IgD-negative memory B cell (primary cell): ENCODE measurements around the gene RAB4A. TPM values are rescaled to one million over a fixed set of nuclear protein-coding genes. Genes with fewer than 3 reads are reported as not detected.

Experiments
- H3K27ac Mint-ChIP-seq, 3 donors: one replicate each; pipeline ENCODE4 v1.8.0; 2020 to 2022; ENCODE audit warnings: mild to moderate bottlenecking in 3 of 3, mixed read lengths in 3 of 3, moderate library complexity in 1 of 3
- H3K27me3 Mint-ChIP-seq: one replicate; pipeline ENCODE4 v1.8.0; 2021; ENCODE audit warnings: mixed read lengths
- H3K36me3 Mint-ChIP-seq: one replicate; pipeline ENCODE4 v1.8.0; 2020; ENCODE audit warnings: mild to moderate bottlenecking, mixed read lengths
- H3K4me1 Mint-ChIP-seq, 3 donors: one replicate each; pipeline ENCODE4 v1.8.0; 2020 to 2022; ENCODE audit warnings: mixed read lengths in 3 of 3, mild to moderate bottlenecking in 1 of 3
- H3K4me3 Mint-ChIP-seq, 4 donors: one replicate each; pipeline ENCODE4 v1.8.0; 2020 to 2022; ENCODE audit warnings: mild to moderate bottlenecking in 4 of 4, mixed read lengths in 4 of 4, moderate library complexity in 3 of 4
- H3K9me3 Mint-ChIP-seq, 3 donors: one replicate each; pipeline ENCODE4 v1.8.0; 2020 to 2021; ENCODE audit warnings: mixed read lengths in 3 of 3, mild to moderate bottlenecking in 1 of 3
- polyA plus RNA-seq: library from polyadenylated mRNA; unstranded; fragments of 300-500 nt; fragmentation: Illumina TruSeq; gene quantifications from one replicate; pipeline ENCODE4 v1.2.3, GENCODE V29; 2021

RAB4A gene
- polyA plus RNA-seq, 1 donor from 2014 or later, result 37.8 TPM

DNA sequence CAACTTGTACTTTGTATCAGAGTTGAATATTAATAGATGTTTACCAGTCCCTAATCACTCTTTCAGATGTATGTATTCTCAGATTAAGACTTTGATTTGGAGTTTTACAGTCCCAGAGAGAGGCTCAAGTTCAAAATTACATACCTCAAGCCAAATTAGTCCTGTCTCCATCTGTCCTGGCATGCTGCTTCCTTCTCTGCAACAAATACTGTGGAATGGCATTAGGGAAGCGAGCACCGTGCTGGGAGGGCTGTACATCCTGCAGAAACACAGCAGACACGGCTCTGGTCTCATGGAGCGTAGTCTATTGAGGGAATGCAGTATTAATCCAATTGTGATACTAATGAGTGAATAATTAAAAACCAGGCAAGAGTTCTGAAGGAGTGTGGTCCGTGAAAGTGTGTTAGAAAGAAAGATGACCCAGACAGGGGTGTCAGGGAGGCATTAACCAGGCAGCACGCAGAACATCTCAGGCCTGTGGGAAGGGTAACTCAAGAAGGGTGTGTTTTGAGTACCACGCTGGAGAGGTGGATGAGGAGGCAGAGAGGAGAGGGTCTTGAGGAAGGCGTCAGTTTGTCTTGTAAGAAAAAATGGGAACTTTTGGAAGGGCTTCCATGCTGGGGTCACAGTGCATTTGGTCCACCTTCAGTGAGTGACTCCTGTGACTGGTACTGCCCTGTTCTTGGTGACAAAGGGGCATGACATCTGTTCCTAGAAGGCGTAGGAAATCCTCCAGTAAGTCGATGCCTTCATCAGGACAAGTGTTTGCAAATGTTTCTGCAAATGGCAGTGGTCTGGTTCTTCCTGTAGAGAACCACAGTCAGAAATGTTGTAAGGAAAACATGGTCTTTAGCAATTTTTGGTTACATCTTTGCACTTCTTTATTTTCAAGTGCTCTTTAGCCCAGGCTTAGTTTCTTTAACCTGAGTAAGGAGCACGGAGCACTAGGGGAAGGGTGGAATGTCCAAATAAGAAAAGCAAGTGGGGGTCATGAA, 1.6 kb downstream of the RAB4A start:
- peak overlapping the region; percentile 92 to 98 (median 96) for H3K4me3 Mint-ChIP-seq
- peaks cover 4% of the 10 kb centered on the region for H3K36me3 Mint-ChIP-seq
- H3K9me3 Mint-ChIP-seq, result no peaks in the 10 kb centered on the region
- peak overlapping the region; percentile 85 to 87 (median 86) for H3K27ac Mint-ChIP-seq
- H3K4me1 Mint-ChIP-seq, result peaks cover 23 to 28% (median 26%) of the 10 kb centered on the region in 3 donors
- no peaks in the 10 kb centered on the region for H3K27me3 Mint-ChIP-seq

DNA sequence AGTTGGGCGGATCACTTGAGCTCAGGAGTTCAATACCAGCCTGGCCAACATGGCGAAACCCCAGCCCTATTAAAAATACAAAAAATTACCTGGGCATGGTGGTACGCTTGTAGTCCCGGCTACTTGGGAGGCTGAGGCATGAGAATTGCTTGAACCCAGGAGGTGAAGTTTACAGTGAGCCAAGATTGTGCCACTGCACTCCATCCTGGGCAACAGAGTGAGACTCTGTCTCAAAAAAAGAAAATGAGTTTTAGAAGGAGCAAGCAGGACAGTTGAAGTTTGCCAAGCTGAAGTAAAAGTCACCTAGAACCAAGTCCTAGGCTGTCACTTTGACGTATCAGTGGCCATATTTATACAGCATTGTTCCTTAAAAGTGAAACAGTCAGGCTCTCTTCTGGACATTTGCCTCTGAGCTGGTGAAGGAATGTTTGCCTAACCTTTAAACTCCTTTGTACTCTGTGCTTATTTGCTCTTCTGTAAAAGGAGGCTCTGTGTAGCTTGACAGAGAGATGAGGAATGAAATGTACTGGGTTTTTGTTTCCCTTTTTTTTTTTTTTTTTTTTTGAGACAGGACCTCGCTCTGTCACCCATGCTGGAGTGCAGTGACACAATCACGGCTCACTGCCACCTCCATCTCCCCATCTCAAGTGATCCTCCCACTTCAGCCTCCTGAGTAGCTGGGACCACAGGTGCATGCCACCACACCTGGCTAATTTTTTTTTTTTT, 2.8 kb downstream of the RAB4A start:
- Mint-ChIP-seq H3K27me3 (no peaks in the 10 kb centered on the region), H3K4me1 (peaks cover 23 to 28% (median 26%) of the 10 kb centered on the region in 3 donors), H3K36me3 (peaks cover 4% of the 10 kb centered on the region), H3K9me3 (no peaks in the 10 kb centered on the region), H3K27ac (no peak overlapping the region), H3K4me3 (no peak overlapping the region)

DNA sequence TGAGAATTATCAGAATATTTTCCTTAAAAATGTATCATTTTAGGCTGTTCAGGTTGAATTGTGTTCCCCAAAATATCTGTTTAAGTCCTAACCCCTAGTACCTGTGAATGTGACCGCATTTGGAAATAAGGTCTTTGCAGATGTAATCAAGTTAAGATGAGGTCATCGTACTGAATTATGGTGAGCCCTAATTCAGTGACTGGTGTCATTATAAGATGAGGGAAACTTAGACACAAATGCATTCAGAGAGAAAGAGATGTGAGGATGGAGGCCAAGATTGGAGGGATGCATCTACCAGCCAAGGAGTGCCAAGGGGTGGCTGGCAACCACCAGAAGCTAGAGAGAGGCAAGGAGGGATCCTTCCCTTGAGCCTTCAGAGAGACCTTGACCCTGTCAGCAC, 4.1 kb downstream of the RAB4A start:
- H3K4me1 Mint-ChIP-seq, result peaks cover 23 to 28% (median 26%) of the 10 kb centered on the region in 3 donors
- H3K4me3 Mint-ChIP-seq, result no peak overlapping the region
- no peaks in the 10 kb centered on the region for H3K27me3 Mint-ChIP-seq
- H3K27ac Mint-ChIP-seq, result no peak overlapping the region
- peaks cover 4% of the 10 kb centered on the region for H3K36me3 Mint-ChIP-seq
- no peaks in the 10 kb centered on the region for H3K9me3 Mint-ChIP-seq

DNA sequence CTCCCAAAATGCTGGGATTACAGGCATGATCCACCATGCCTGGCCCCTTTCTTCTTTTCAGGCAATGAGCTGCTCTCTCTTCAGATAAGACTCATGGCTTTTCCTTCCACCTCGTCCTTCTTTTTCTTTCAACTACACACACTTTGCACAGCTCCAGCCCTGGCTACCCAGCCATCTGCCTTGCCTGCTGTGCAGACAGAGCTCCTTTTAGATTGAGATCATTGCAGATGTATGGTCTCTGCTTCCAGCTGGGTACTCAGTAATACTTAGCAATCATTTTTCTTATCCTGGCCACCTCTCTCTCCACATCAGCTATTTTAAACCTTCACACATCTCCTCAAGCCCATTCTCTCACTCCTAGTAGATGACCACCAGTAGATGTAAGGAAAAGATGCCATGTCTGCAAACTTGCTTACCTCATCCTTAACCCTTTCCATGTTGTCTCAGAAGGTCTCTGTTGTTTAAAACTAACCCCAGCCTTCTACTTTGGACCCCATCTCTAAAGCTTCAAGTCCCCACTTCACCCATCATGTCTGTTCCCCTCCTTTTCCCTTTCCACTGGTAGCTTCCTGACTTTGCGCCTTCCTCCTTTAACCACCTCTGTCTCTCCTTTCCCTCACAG, 7.3 kb downstream of the RAB4A start:
- no peaks in the 10 kb centered on the region for H3K9me3 Mint-ChIP-seq

DNA sequence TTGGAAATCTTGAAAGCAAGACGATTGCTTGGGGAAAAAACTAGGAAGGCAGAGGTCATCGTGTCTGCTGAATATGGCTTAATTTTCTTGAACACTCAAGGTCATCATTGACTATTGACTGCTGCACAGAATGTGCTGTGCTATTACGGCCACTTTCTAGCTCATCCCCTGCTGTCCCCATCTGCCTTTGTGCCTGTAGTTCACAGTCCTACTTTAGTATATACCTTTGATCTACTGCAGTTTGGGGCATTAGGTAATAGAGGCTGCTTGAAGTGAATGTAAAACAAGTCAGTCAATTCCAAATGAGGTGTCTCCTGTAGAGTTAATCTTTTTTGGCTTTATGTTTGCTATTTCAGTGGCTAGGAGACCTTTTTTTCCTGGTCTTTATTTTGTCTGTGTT, 8.3 kb downstream of the RAB4A start:
- Mint-ChIP-seq H3K9me3 (no peaks in the 10 kb centered on the region), H3K27me3 (no peaks in the 10 kb centered on the region), H3K27ac (no peak overlapping the region), H3K4me1 (peaks cover 20 to 27% (median 24%) of the 10 kb centered on the region in 3 donors), H3K4me3 (no peak overlapping the region), H3K36me3 (peaks cover 8% of the 10 kb centered on the region)

More for the DNA sequence above, 7.3 kb downstream of the RAB4A start:
- Mint-ChIP-seq H3K36me3 (peaks cover 8% of the 10 kb centered on the region), H3K27me3 (no peaks in the 10 kb centered on the region), H3K27ac (no peak overlapping the region), H3K4me3 (no peak overlapping the region), H3K4me1 (peaks cover 20 to 27% (median 25%) of the 10 kb centered on the region in 3 donors)

DNA sequence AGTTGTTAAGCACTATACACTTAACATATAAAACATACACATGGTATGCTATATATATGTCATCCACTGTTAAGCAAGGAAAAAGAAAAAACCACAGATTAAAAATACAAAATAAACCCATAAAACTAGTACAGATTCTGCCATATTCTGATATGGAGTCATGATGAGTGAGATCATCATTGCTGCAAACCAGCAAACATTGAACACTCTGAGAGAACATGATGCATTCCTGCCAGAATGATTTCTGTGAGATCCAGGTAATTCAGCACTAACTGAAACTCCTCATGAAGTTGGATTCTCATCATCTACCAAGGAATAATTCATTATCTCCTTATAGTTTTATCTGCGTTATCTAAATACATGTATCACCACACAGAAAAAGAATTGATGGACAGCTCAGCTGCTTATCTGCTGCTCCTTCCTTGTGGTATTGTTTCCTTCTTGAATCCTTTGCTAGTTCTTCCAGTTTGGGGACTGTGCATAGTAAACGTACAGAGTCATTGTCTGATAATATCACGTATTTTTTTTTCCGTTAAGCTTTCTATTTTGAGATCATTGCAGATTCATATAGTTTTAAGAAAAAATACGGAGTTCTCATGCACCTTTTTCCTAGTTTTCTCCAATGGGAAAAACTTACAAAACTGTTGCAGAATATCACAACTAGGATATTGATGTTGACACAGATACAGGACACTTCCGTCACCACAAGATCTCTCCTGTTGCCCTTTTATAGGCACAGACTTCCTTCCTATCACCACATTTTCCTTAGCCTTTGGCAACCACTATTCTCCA, 9.3 kb downstream of the RAB4A start:
- no peak overlapping the region for H3K27ac Mint-ChIP-seq
- H3K36me3 Mint-ChIP-seq, result peaks cover 8% of the 10 kb centered on the region
- no peaks in the 10 kb centered on the region for H3K9me3 Mint-ChIP-seq
- no peak overlapping the region for H3K4me3 Mint-ChIP-seq
- H3K4me1 Mint-ChIP-seq, result peaks cover 18 to 25% (median 23%) of the 10 kb centered on the region in 3 donors
- no peaks in the 10 kb centered on the region for H3K27me3 Mint-ChIP-seq

- Mint-ChIP-seq H3K27ac (no peak overlapping the region), H3K4me1 (peaks cover 21 to 28% (median 26%) of the 10 kb centered on the region in 3 donors), H3K36me3 (peaks cover 10% of the 10 kb centered on the region), H3K9me3 (no peaks in the 10 kb centered on the region), H3K27me3 (no peaks in the 10 kb centered on the region), H3K4me3 (no peak overlapping the region)
These were observed 10.0 kb downstream of the RAB4A start for GRCh38 chr1:229280921-229281320.

GRCh38 chr1:229281339-229281926, 10.5 kb downstream of the RAB4A start:
- no peaks in the 10 kb centered on the region for H3K27me3 Mint-ChIP-seq
- H3K4me3 Mint-ChIP-seq, result no peak overlapping the region
- H3K27ac Mint-ChIP-seq, result no peak overlapping the region
- H3K36me3 Mint-ChIP-seq, result peaks cover 7% of the 10 kb centered on the region
- H3K9me3 Mint-ChIP-seq, result no peaks in the 10 kb centered on the region
- peaks cover 21 to 26% (median 24%) of the 10 kb centered on the region in 3 donors for H3K4me1 Mint-ChIP-seq

DNA sequence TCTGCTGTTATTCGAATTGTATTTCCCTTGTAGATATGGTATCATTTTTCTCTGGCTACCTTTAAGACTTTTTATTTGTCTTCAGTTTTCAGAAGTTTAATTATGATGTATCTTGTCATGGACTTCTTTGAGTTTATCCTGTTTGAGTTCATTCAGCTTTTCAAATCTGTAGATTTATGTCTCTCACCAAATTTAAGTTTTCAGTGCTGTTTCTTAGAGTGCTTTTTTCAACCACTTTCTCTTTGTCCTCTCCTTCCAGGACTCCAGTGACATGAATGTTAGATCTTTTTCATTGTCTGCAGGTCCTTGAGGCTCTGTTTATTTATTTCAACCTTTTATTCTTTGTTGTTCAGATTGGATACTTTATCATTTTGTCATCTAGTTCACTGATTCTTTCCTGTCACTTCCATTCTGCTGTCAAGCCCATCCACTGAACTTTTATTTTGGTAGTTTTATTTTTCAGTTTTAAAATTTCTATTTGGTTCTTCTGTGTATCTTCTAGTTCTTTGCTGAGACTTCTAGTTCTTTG, 11.4 kb downstream of the RAB4A start:
- Mint-ChIP-seq H3K4me3 (peak overlapping the region in 1 of 4 donors; percentile 50), H3K36me3 (peaks cover 8% of the 10 kb centered on the region), H3K27me3 (no peaks in the 10 kb centered on the region), H3K9me3 (no peaks in the 10 kb centered on the region), H3K4me1 (peaks cover 21 to 29% (median 25%) of the 10 kb centered on the region in 3 donors), H3K27ac (no peak overlapping the region)

GRCh38 chr1:229283183-229283611, 12.3 kb downstream of the RAB4A start:
- no peaks in the 10 kb centered on the region for H3K9me3 Mint-ChIP-seq
- H3K36me3 Mint-ChIP-seq, result peaks cover 9% of the 10 kb centered on the region
- H3K4me3 Mint-ChIP-seq, result no peak overlapping the region
- no peaks in the 10 kb centered on the region for H3K27me3 Mint-ChIP-seq
- H3K4me1 Mint-ChIP-seq, result peaks cover 21 to 32% (median 25%) of the 10 kb centered on the region in 3 donors
- H3K27ac Mint-ChIP-seq, result no peak overlapping the region

- Mint-ChIP-seq H3K27ac (peak overlapping the region in 1 of 3 donors; percentile 92), H3K9me3 (no peaks in the 10 kb centered on the region), H3K36me3 (peaks cover 12% of the 10 kb centered on the region), H3K4me1 (peaks cover 21 to 32% (median 27%) of the 10 kb centered on the region in 3 donors), H3K4me3 (peak overlapping the region in 1 of 4 donors; percentile 37), H3K27me3 (no peaks in the 10 kb centered on the region)
These were observed 14.0 kb downstream of the RAB4A start for GRCh38 chr1:229284887-229285286.

- Mint-ChIP-seq H3K4me1 (peaks cover 17 to 30% (median 23%) of the 10 kb centered on the region in 3 donors), H3K9me3 (no peaks in the 10 kb centered on the region), H3K36me3 (peaks cover 16% of the 10 kb centered on the region), H3K4me3 (peak overlapping the region in 2 of 4 donors; percentile 37 to 60), H3K27ac (peak overlapping the region in 1 of 3 donors; percentile 92), H3K27me3 (no peaks in the 10 kb centered on the region)
These were observed 14.5 kb downstream of the RAB4A start for GRCh38 chr1:229285440-229285839.

DNA sequence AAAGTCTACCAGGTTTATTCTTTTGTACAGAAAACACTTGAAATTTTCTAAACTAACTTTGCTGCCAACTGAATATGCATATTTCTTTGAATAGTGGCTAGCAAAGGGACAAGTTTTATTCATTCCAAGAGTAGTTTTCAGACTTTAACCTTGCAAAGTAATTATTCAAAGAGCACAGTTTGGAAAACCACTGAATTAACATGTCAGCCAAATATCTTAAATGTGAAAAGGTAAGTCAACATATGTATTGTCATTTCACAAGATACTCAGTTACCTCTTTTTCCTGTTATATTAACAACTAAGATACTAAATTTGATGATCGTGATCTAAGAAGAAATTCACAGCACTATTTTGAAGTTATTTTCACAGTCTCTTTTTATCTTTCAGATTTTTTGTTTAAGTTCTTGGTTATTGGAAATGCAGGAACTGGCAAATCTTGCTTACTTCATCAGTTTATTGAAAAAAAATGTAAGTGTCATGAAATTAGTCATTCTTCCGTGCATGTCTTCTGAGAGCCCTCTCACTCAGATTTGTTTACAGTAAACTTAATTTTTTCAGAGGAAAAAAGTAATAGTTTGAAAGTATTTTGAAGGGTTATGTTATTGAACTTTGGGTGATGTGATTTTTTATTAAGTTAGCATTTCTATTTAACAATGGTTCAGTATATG, 15.3 kb downstream of the RAB4A start:
- H3K27me3 Mint-ChIP-seq, result no peaks in the 10 kb centered on the region
- no peaks in the 10 kb centered on the region for H3K9me3 Mint-ChIP-seq
- no peak overlapping the region for H3K27ac Mint-ChIP-seq
- peaks cover 24% of the 10 kb centered on the region for H3K36me3 Mint-ChIP-seq
- no peak overlapping the region for H3K4me3 Mint-ChIP-seq
- H3K4me1 Mint-ChIP-seq, result peaks cover 15 to 33% (median 21%) of the 10 kb centered on the region in 3 donors
